HG02884 (cell line): ENCODE measurements around the gene FGR.

ENCODE experiments used
- ATAC-seq: cut with Tn5 transposase; IDR thresholded peaks from one replicate; pipeline ENCODE4 v1.9.1; 2021; ENCODE audit warnings: mild to moderate bottlenecking, moderate library complexity; ENCODE audit not compliant: unreplicated experiment

FGR gene

DNA sequence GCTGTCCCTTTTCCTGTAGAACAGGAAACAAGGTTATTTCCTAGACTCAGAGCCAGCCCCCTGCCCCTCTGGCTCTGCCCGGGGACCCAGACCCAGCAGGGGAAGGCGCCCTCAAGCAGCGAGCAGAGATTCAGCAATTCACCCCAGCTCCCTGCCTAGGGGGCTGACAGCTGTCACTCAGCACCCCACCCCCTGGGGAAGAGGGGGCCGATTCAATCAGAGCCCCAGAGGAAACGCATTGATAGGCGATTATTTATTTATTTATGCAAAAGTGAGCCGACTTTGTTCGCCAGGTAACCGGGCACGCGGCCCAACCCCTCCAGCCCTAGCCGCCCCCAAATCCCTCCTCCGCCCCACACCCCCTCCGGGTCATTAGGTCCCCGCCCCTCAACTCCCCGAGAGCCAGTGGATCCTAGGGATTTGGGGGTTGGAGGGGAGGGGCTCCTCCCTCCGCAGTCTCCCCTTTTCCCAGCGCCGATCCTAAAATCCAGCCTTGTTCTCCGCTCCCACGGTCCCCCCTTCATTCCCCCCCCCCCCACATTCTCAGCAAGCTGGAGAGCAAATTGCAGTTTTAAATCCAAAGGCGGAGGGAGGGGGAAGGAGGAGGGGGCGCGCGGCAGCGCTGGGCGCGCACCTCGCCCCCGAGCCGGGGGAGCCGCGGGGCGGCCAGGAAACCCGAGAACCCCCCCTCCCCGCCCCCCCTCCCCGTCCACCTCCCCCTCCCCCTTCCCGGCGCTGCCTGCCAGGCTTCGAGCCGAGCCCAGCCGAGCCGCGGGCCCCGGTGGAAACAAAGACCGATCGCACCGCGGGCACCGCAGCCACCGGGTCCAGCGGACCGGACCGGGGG, 32.3 kb downstream of the FGR start:
- ATAC-seq: no peak

DNA sequence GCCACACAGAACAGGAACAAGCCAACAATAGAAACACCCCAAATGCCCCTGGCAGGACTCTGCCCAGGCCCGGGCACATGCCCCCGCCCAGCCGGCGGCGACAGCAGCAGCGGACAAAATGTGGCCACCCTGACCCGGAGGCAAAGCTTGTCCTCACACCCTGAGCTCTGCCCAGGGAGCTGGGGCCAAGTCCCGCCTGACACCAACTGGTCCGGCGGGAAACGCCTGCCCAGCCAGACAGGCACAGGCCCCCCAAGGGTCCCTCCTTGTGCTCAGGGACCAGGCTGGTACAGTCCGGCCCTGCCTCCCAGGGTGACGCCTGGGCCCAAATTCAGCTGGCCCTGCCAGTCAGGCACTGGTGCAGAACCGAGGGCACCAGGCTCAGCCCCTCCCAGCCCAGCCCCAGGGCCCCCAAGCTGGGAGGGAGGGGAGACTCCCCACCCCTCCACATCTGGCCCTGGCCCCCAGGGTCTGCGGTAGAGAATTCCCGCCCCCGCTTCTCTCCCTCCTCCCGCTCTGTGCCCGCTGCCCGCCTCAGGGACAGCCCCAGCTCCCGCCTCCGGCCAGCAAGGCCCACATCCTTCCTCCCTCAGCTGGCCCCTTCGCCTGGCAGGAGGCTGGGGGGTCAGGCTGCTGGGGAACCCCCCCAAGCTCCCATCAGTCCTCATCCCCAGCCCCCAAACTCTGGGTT, 33.1 kb downstream of the FGR start:
- ATAC-seq: no peak

DNA sequence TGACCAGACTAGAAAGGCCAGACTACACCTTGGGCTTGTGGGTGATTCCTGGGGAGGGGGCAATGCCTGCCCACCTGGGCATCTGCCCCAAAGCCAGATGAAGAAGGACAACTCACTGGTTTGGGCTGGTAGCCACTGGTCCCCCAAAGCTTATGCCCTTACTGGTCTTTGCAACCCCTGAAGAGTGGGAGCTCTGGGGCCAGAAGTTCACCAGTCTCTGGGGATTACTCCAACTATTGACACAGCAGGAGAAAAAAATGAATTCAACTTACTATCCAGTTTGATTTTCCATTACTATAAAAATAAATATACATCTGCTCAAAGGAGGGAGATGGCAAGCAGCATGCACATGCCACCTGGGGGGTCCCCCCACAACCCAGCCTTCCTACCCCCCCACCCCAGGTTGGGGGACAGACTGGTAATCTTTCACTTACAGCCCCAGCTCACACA, 33.6 kb downstream of the FGR start:
- ATAC-seq: no peak

DNA sequence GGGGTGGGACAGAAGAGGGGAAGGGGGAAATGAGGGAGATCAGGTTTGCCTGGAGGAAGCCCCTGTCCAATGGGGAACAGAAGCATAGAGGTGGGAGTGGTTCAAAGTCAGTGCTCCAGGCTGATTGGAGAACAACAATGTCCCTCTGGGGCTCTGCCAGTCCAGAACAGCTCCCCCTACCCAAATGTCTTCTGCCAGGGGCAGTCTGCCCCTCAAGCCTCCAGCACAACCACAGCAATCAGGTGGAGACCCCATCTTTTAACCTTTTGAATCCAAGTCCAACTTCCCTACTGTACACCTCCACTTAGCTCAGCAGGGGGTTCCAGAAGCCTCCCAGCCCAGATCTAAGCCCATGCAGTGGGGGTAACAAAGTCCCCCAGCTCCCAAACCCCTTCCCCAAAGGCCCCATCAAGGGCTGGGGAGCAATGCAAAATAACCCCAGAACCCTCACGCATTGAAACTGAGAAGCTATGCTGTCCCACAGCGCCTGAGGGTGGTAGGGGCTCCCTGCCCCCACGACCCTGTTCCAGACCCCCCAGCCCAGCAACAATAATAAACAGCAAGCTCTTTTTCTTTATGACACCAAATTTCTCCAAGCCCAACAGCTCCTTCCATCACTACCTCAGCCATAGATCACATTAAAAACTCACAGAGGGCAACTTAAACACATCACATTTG, 34.3 kb downstream of the FGR start:
- no peak for ATAC-seq

DNA sequence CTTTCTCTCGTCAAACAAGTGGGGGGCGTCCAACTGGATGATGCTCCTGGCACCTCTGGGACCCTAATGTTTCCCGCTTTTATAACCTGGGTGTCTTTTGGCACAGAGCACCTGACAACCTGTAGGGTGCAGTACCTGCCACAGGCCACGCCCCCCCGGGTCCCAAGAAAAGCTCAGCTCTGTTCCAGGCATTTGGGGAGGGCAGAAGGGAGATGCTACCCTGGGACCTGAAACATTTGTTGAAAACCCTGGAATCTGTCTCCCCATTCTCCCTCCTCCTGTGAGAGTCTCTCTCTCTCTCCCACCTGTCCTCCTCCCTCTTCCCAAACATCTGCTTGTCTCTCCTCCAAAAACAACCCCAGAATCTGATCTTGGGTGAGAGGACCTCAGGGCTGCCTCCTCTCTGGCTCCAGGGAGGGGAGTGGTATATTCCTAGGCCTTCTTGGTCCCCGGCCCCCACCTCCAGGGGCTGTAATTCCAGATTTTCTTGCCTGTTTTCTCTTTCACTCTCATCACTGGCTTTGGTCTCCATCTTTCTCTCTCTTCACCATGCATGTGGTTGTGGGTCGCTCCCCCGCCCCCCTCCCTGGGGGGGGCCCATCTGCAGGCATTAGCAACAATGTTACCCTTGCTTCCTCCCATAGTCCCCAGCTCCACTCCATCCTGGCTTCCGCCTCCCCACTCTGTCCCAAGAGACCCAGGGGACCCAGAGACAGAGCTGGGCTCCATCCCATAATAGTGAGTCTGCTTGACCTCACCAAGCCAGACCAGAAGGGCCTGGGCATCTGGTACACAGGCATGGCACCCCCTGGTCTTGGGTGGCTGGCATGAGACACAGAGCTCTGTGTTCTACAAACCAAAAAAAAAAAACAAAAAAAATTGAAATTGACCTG, 35.1 kb downstream of the FGR start:
- ATAC-seq: no peak

DNA sequence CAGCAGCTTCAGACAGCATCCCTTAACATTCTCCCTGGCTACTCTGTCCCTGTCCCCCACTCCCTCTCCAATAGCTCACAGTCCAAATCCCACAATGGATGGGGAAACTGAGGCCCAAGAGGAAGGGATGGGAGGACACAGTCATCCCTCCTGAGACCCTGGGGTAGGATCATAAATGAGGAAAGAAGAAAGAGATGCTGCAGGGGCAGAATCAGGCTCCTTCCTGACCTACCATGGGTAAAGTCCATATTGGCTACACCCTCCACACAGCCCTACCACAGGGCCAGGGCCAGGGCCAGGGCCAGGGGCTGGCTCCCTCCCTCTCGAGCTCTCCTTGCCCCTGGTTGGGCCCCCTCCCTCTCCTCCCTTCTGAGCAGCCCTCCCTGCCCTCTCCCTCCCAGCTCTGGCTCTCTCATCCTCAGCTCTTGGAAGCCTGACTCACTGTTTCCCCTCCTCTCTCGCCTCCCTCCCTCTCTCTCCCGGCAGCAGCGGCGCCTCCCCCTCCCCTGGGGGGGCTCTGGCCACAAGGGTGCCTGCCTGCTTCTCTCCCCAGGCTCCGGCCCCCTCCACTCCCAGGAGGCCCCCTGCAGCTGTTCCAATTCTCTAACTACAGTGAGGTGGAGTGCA, 36.0 kb downstream of the FGR start:
- no peak for ATAC-seq

DNA sequence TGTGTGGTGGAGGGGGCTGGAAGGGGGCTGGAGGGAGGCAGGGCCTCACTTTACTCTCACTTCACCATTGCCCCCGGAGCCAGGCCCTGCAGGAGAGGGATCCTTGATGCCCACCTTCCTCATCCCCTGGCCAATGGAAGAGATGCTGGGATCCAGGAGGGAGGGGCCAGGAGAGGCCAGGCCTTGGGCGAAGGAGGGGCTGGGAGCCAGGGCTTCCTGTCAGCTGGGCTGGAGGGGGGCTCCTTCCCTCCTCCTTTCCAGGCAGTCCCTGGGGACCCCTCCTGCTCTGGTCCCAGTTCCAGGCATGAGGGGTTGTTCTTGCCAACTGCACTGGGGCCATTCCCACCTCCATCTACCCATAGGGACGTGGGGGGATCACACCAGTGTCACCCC, 36.7 kb downstream of the FGR start:
- no peak for ATAC-seq

DNA sequence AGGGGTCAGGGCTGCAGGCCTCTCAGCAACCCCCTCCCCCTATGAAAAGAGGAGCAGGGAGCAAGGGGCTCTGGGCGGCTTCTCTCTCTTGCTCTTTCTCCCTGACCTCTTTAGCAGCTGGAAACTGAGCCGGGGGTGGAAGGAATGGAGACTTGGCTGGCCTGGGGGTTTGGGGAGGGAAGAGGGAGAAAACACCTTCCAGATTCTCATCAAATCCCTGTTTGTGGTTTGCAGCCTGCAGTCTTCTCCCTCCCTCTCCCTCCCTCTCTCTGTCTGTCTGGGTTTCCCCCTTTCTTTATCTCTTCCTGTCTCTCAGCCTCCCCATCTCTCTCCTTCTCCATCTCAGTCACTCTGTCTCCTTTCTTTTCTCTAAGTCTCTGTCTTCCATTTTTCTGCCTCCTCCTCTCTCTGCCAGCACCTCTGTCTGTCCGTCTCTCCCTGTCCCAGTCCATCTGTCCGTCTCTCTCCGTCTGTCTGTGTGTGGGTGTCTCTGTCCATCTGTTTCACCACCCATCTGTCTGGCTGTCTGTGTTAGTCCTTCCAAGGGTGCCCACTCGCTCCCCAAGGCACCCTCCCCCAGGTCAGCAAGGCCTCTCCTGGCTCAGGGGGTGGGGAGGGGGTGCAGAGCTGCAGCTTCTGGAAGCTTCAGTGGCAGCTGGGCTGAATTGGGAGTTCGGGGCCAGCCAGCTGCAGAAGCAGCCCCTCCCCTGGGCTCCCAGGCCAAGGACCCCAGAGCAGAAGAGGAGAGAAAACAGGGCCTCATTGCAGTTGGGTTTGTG, 37.3 kb downstream of the FGR start:
- no peak for ATAC-seq

DNA sequence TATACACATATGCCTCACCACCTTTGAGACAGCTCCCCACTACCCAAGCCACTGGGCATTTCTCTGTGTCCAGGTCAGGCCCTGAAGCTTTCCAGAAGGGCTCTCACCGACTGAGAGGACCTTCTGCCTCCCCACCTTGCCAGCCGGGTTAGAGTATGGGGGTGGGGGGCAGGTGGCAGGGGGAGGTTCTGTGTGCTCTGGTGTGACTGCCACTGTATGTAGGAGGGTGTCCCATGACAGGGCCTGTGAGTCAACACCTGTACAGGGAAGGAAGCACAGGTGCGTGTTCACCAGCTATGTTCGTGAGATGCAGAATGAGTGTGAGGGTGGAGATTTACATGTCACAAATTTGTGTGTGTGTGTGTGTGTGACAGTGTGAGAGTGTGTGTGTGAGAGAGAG, 38.0 kb downstream of the FGR start:
- no peak for ATAC-seq

DNA sequence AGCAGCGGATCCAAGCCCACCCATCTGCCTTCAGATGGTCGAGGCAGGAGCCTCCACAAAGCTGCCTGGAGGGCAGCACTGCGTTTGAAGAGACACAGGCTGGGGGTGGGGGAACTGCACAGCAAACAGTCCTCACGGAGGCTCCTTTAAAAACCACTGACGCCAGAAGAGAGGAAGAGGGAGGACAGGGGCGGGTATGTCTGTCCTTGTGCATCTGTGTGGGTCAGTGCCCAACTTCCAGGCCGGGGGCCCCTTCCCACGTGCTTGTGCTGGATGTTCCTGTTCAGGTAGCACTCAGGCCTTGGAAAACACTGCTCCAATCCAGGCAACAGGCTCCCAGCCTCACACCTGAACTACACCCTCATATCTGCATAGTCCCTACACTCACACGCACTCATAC, 38.7 kb downstream of the FGR start:
- no peak for ATAC-seq

DNA sequence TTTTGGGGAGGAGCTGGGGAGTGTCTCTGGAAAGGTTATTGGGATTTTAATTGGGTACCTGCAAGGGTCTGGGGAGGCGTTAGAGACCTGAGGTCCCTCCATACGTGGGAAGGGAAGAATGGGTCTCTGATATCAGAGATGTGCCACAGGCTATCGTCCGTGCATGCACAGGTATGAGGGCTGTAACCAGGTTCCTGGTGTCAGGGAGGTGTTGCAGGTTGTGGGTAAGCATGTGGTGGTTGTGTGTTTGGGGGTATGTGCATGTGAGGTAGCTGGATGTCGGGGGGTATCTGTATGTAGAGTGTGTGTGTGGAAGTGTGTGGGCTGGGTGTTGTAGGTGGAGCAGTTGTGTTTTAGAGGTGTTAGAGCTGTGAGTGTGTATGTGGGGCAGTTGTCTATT, 39.4 kb downstream of the FGR start:
- no peak for ATAC-seq

DNA sequence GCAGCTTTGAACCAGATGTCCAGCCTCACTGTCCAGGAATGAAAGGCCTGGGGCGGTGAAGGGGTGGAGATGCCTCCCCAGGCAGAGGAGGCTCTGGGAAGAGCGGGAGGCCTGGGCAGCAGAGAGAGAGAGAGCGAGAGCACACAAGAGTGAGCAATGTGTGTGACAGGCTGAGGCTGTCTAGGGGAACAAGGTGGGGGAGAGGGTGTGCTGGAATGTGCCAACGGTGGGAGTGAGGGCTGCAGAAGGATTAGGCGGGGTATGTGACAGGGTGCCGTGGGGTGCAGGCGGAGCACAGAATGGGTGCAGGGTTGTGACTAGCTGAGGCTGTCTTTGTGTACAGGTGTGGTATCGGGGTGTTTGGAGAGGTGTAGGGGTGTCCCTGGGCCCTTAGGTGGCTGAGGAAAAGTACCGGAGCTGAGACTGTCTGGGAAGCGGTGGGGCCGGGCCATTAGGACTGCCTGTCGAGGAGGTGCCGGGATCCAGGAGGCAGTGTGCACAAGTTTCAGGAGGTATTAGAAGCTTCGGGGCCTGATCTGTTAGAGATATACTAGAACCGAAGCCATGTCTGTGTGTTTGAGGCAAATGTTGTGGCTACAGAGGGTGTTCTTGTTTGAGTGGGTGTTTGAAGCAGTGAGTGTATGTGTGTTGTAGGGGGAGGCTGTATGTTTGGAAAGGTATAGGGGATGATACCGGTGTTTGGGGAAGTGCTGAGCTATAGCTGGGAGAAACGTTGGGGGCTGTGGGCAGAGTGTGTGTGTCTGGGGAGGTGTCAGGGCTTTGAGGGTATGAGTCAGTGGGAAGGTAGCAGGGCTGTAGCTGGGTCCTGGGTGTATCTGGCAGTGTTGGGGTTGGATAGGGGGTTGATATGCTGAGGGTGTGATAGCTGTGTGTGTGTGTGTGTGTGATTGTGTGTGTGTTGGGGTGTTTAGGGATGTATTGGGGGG, 40.1 kb downstream of the FGR start:
- no peak for ATAC-seq

DNA sequence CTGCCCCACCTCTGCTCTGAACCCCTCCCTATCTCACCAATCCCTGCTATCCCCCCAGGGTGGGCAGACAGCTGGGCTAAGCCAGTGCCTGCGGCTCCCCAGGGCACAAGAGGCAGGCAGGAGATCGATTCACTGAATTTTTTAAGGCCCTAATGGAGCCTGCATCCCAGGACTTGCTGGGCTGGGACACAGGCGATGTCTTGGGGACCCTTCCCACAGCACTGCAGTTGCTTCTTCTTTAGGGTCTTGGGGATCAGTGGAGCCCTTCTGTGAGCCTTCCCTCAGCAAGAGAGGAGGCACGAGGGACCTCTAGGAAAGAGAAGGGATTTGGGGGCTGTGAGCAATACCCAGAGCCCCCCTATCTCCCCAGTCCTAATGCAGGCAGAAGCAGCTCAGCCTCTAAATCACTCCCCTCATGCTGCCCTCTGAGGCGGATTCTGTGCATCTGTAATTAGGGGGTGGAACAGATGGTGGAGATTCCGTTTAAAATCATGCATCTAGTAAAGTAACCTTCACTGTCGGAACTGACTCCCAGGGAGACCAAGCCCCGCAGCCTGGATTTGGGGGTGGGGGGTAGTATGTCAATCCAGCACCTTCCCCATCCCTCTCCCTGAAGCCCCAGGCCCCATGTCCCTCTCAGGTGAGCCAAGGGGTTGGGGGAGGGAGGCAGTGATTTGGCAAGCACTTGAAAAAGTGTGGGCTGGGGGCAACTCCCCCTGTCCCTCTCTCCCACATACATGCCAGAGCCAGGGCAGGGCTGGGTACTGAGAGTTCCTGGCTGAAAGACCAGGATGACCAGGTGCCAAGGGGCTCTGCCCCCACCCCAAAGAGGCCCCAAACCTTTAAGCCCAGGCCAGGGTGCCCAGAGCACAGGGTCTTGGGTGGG, 41.1 kb downstream of the FGR start:
- ATAC-seq: no peak

DNA sequence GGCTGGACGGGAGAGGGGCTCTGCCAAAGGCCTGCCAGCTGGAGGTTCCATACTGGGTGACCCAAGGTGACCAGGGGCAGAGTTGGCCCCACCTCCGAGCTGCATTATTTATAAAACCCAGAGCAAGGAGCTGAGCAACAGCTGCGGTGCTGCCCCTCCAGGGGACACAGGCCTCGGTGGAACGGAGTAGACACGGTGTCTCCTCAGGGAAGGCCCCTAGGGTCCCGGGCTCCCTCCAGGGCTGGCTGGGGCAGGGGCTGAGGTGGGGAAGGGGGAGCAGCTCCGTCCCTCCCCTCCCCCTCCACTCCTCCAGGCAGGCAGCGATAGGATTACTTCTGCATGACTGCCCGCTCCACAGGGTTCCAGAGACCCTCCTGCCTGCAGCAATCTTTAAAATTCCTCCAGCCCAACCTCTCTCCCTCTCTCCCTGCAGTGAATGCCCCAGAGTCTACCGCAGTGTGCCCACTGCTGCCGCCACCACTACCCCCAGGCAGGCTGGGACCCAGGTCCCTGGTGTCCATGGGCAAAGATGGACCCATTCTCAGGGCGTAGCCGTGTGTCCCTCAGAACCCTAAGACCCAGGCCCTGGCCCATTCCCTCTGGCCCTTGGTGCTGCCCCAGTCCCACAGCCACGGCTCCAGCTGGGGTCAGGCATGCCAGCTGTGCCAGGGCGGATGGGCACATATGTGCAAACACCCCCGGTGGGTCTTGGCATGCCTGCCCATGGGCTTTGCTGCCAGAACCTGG, 41.9 kb downstream of the FGR start:
- ATAC-seq: no peak

DNA sequence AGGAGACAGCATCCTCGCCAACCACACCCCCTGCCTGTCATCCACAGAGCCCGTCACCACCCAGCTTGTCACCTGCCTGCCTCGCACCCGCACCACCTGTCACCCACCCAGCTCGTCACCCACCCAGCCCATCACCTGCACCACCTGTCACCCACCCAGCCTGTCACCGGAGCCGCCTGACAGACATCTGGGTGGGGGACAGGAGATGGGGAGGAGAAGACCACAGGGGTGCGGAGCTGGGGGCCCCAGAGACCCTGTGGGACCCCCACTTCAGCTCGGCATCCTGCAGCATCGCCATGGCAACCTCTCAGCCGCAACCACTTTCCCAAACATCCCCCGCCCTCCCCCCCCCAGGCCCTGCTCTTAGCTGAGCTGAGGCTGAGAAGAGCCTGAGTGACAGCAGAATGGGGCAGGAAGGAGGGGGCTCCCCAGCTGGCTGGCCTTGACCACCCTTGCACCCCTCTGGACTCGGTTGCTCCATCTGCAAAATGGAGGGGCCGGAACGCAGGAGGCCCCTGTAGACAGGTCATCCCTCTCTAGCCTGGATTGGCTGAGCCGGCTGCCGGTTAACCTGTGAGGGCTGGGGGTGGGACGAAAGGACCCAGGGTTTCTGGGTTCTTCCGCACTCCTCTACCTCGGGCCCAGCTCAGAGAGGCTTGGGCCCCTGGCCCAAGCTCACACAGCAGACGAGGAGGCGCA, 42.6 kb downstream of the FGR start:
- ATAC-seq: no peak

DNA sequence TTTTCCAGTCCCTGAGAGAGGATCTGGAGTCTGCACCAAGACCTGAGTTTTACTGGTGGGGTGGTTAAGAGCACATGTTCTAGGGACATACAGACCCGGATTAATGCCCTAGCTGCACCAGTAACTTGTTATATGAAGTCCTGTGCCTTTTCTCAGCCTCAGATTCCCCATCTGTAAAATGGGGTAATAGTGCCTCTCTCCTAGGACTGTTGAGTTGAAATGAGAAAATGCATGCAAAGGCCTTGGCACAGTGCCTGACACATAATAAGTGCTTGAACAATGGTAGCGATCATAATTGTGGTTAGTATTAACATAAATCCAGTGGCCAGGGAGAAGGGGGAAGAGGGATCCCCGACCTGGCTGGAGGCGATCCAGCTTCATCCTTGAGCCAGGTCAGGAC, 43.4 kb downstream of the FGR start:
- ATAC-seq: no peak
